Cardiac fibroblast (primary cell): ENCODE measurements around the gene RRAGD.

Experiments used
- DNase-seq, 2 donors: peaks; one replicate each; pipeline versions ENCODE4 v3.0.0 to v3.0.0-alpha.2; 2010; ENCODE audit warnings: low read depth in 2 of 2
- H3K4me3 ChIP-seq, 2 donors: replicated peaks in 1 of 2; 1 replicate in 1 of 2; 2 replicates in 1 of 2; pipeline ENCODE4 v1.5.1; 2011; ENCODE audit warnings: low read depth in 2 of 2, low read length in 2 of 2, mild to moderate bottlenecking in 2 of 2, moderate library complexity in 1 of 2
- CTCF ChIP-seq: IDR thresholded peaks from one replicate; pipeline ENCODE4 v1.5.1; 2011; ENCODE audit warnings: low read depth, mild to moderate bottlenecking, low read length, inconsistent platforms

RRAGD gene

GRCh38 chr6:89392823-89393222, 19.2 kb downstream of the RRAGD start:
- TF ChIP-seq CTCF = no peak

DNA sequence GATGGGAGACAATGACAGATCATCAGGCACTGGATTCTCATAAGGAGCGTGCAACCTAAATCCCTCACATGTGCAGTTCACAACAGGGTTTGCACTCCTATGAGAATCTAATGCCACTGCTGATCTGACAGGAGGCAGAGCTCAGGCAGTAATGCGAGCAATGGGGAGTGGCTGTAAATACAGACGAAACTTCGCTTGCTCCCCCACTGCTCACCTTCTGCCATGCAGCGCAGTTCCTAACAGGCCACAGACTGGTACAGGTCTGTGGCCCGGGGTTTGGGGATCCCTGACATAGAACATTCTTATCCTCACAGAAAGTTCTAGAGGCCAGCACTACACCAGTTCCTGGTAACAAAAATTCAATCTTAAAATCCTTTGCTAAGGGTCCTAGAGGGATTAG, 23.2 kb downstream of the RRAGD start:
- no peak overlapping the region for H3K4me3 ChIP-seq
- no peak for TF ChIP-seq CTCF

More at GRCh38 chr6:89392823-89393222, 19.2 kb downstream of the RRAGD start:
- DNase-seq = no peak
- no peak overlapping the region for H3K4me3 ChIP-seq

GRCh38 chr6:89387516-89388201, 24.4 kb downstream of the RRAGD start:
- no peak for DNase-seq
- H3K4me3 ChIP-seq = no peak overlapping the region
- TF ChIP-seq CTCF = no peak

More for the DNA sequence above, 23.2 kb downstream of the RRAGD start:
- DNase-seq = no peak

DNA sequence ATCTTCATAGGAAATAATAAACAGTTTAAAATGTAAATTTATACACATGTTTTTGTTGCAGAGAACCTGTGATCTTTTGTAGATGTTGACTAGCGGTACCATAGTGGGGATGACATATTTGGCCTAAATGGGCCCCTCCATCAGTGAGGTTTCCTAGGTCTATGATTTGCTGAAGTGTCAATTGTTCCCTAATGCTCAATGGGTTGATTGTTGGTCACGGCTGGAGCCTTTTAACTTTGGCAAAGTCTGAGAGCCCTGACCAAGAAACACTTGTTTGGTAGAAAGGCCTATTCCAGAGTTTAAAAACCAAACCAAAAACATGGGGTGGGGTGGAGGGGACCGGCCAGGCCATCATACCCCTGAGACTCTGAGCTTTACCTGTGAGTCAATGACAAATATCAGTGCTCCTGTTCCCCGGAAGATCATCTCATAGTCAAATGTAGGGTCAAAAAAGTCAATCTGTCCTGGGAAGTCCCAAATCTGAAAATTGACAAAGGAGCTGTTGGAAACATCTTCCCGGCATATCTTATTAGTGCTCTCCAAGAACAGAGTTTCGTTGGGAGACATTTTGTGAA, 25.1 kb downstream of the RRAGD start:
- no peak for DNase-seq
- no peak for TF ChIP-seq CTCF
- H3K4me3 ChIP-seq = no peak overlapping the region

GRCh38 chr6:89385846-89386245, 26.2 kb downstream of the RRAGD start:
- no peak for TF ChIP-seq CTCF
- no peak for DNase-seq
- no peak overlapping the region for H3K4me3 ChIP-seq

DNA sequence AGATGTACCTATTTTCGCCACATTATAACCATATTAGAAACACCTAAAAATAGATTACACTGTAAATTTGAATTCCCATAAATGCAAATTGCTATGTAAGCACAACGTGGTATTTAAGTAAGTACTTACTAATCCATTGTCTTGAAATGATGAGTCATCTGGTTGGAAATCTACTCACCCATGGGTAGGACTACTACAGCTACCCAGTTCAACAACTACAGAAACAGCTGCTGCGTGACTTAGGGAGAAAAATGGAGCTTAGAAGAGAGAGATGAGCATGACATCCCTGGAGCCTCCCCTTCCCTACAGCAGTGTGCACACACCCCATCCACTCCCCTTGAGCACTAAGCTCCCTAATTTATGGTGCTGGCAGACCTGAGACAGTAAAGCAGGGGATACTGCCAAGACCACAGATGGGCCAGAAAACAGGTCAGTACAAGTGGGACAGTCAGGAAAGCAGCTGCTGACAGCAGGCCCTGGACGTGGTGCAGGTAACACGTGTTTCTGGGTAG, 26.9 kb downstream of the RRAGD start:
- DNase-seq = peak; percentile 20 to 82
- H3K4me3 ChIP-seq = no peak overlapping the region
- TF ChIP-seq CTCF = no peak
